A549 (cell line): Measurements from ENCODE around the gene RUNDC1.

Experiments
- CBX2 ChIP-seq: fragments of 200-600 bp; sonication (generic); IDR thresholded peaks from 2 replicates; pipeline ENCODE4 v1.6.1; 2016; ENCODE audit warnings: low read depth, mild to moderate bottlenecking, borderline replicate concordance
- CTCF ChIP-seq: fragments of >200 bp; sonication (Bioruptor Twin); formaldehyde crosslinking; IDR thresholded peaks from 3 replicates; pipeline ENCODE4 v1.5.1; 2016
- FOSL2 ChIP-seq, 2 experiments: fragments of 450-650 bp in 1 of 2; fragments of >200 bp in 1 of 2; sonication (Bioruptor Twin) in 1 of 2; formaldehyde crosslinking; IDR thresholded peaks; 2 replicates each; pipeline versions ENCODE4 v1.5.0 to v1.6.1; 2016 to 2020; ENCODE audit warnings: mild to moderate bottlenecking in 1 of 2, moderate library complexity in 1 of 2
- JUN ChIP-seq, 2 experiments: fragments of >200 bp; sonication (Bioruptor Twin); formaldehyde crosslinking; IDR thresholded peaks; 2 replicates in 1 of 2; 3 replicates in 1 of 2; pipeline ENCODE4 v1.6.1; 2016 to 2017
- KDM1A ChIP-seq: fragments of 200-600 bp; sonication (generic); IDR thresholded peaks from 2 replicates; pipeline ENCODE4 v1.6.1; 2016; ENCODE audit warnings: low read depth, mild to moderate bottlenecking
- MAX ChIP-seq: IDR thresholded peaks from 2 replicates; pipeline ENCODE4 v1.6.1; 2012
- REST ChIP-seq: fragments of 200-600 bp; sonication (generic); IDR thresholded peaks from 2 replicates; pipeline ENCODE4 v1.6.1; 2016; ENCODE audit warnings: antibody characterized with exemption, mild to moderate bottlenecking, moderate library complexity
- SMC3 ChIP-seq: fragments of >200 bp; sonication (Bioruptor Twin); formaldehyde crosslinking; IDR thresholded peaks from 3 replicates; pipeline ENCODE4 v1.6.1; 2018; ENCODE audit warnings: inconsistent platforms
- TFCP2L1 ChIP-seq: fragments of 250-450 bp; sonication (Bioruptor Pico); IDR thresholded peaks from 2 replicates; pipeline ENCODE4 v1.5.0; 2021; ENCODE audit warnings: mild to moderate bottlenecking
- USF2 ChIP-seq: fragments of 450-650 bp; IDR thresholded peaks from 2 replicates; pipeline ENCODE4 v1.6.1; 2014; ENCODE audit warnings: antibody characterized with exemption
- ZFP36 ChIP-seq: fragments of 450-650 bp; IDR thresholded peaks from 2 replicates; pipeline ENCODE4 v1.6.1; 2014; ENCODE audit warnings: borderline replicate concordance; ENCODE audit not compliant: partially characterized antibody

- TF ChIP-seq CTCF = no peak
- TF ChIP-seq KDM1A = no peak
- no peak for TF ChIP-seq MAX
- TF ChIP-seq CBX2 = no peak
- no peak for TF ChIP-seq TFCP2L1 (CRISPR knock-in tag)
- TF ChIP-seq SMC3 = no peak
- no peak for TF ChIP-seq JUN (IDR thresholded peaks at IDR 0.05)
- TF ChIP-seq FOSL2 (IDR thresholded peaks at IDR 0.05) = no peak
- TF ChIP-seq FOSL2 (CRISPR knock-in tag; IDR thresholded peaks at IDR 0.05) = no peak
- no peak for TF ChIP-seq REST
- no peak for TF ChIP-seq ZFP36
- TF ChIP-seq USF2 = no peak
These were observed 45.6 kb downstream of the RUNDC1 start for GRCh38 chr17:43025766-43026537.
